Measurements from ENCODE around the gene PDLIM3. TPM values are rescaled to one million over a fixed set of nuclear protein-coding genes. Genes with fewer than 3 reads are reported as not detected.

PDLIM3 gene
- total RNA-seq, 1 experiment from 2014 or later, result 6.2 TPM

- peaks cover 9% of the 10 kb centered on the region for H3K9me3 Mint-ChIP-seq
- TF ChIP-seq GABPB1 (CRISPR knock-in tag; IDR thresholded peaks at IDR 0.05), result no peak
- no peak for TF ChIP-seq CDX4 (CRISPR knock-in tag; IDR thresholded peaks at IDR 0.05; ENCODE audit: borderline replicate concordance)
- no peak for TF ChIP-seq IRF1 (CRISPR knock-in tag; IDR thresholded peaks at IDR 0.05)
- no peak for TF ChIP-seq JUN (CRISPR knock-in tag; IDR thresholded peaks at IDR 0.05)
- no peak for TF ChIP-seq SOX15 (CRISPR knock-in tag; IDR thresholded peaks at IDR 0.05)
- TF ChIP-seq AR (CRISPR knock-in tag; IDR thresholded peaks at IDR 0.05), result no peak
- TF ChIP-seq IRF2 (CRISPR knock-in tag; IDR thresholded peaks at IDR 0.05; ENCODE audit: borderline replicate concordance, low read depth), result no peak
- no peak for TF ChIP-seq MYBL2 (CRISPR knock-in tag; IDR thresholded peaks at IDR 0.05)
- CTCF ChIA-PET, result no interaction called here
- H3K27me3 Mint-ChIP-seq (ENCODE audit: low read depth), result no peaks in the 10 kb centered on the region
- H3K27ac Mint-ChIP-seq, result no peak overlapping the region
- ATAC-seq, result no peak
- H3K4me3 Mint-ChIP-seq, result no peak overlapping the region
- H3K4me1 Mint-ChIP-seq, result no peaks in the 10 kb centered on the region
- POLR2A ChIA-PET, result no interaction called here
- no peaks in the 10 kb centered on the region for H3K36me3 Mint-ChIP-seq
- DNase-seq (ENCODE audit: low spot score), result no peak
These were observed 12.9 kb downstream of the PDLIM3 start for GRCh38 chr4:185522451-185522850.

GRCh38 chr4:185520119-185520518 lies 15.2 kb downstream of the PDLIM3 start:
- Mint-ChIP-seq H3K9me3 (no peaks in the 10 kb centered on the region), H3K4me1 (no peaks in the 10 kb centered on the region), H3K27ac (no peak overlapping the region), H3K27me3 (ENCODE audit: low read depth) (no peaks in the 10 kb centered on the region), H3K36me3 (no peaks in the 10 kb centered on the region), H3K4me3 (no peak overlapping the region)
- DNase-seq (ENCODE audit: low spot score) (no peak), ATAC-seq (no peak)
- ChIA-PET POLR2A (no interaction called here), CTCF (no interaction called here)
- TF ChIP-seq E2F1 (CRISPR knock-in tag; IDR thresholded peaks at IDR 0.05), result no peak
- no peak for TF ChIP-seq RELA (CRISPR knock-in tag; IDR thresholded peaks at IDR 0.05; ENCODE audit: borderline replicate concordance)
- TF ChIP-seq GABPB1 (CRISPR knock-in tag; IDR thresholded peaks at IDR 0.05), result no peak
- TF ChIP-seq ZNF281 (CRISPR knock-in tag; IDR thresholded peaks at IDR 0.05), result no peak
- TF ChIP-seq FOXK1 (CRISPR knock-in tag; IDR thresholded peaks at IDR 0.05), result no peak
- no peak for TF ChIP-seq ZNF416 (CRISPR knock-in tag; IDR thresholded peaks at IDR 0.05)

GRCh38 chr4:185518494-185518893 lies 16.8 kb downstream of the PDLIM3 start:
- DNase-seq (ENCODE audit: low spot score) (no peak), ATAC-seq (no peak)
- Mint-ChIP-seq H3K27ac (no peak overlapping the region), H3K27me3 (ENCODE audit: low read depth) (no peaks in the 10 kb centered on the region), H3K4me3 (no peak overlapping the region), H3K4me1 (no peaks in the 10 kb centered on the region), H3K36me3 (no peaks in the 10 kb centered on the region), H3K9me3 (no peaks in the 10 kb centered on the region)
- TF ChIP-seq STAT6 (CRISPR knock-in tag; conservative IDR thresholded peaks at IDR 0.05; ENCODE audit: low read depth) (no peak), CDX4 (CRISPR knock-in tag; IDR thresholded peaks at IDR 0.05; ENCODE audit: borderline replicate concordance) (no peak), TEAD4 (CRISPR knock-in tag; IDR thresholded peaks at IDR 0.05) (no peak), JAZF1 (CRISPR knock-in tag; IDR thresholded peaks at IDR 0.05) (no peak), ZNF317 (CRISPR knock-in tag; IDR thresholded peaks at IDR 0.05; ENCODE audit: borderline replicate concordance, low read depth) (no peak), ZNF671 (CRISPR knock-in tag; IDR thresholded peaks at IDR 0.05) (no peak), RORB (CRISPR knock-in tag; IDR thresholded peaks at IDR 0.05) (no peak), SP1 (CRISPR knock-in tag; conservative IDR thresholded peaks at IDR 0.05) (no peak)
- CTCF ChIA-PET, result interaction anchor here (0.9 kb wide), 1 partner anchor 80 kb away, joined by 5 read pairs; no protein-coding TSS in a partner anchor
- POLR2A ChIA-PET, result no interaction called here

All from WTC11 (cell line).